A673 (cell line): ENCODE data around the gene TULP3. TPM values are rescaled to one million over a fixed set of nuclear protein-coding genes. Genes with fewer than 3 reads are reported as not detected.
A peak's percentile ranks its signal among the peaks of the same experiment; 100 is the strongest.

Experiments
- BruUV-seq: library from RNA; stranded (reverse); fragments of 400-500 nt; replicated peaks from 2 replicates; lab custom pipeline; 2021; lab: Mats Ljungman, UMichigan
- CTCF ChIA-PET: fragments of 300-600 bp; sonication (Branson Sonifier 250); formaldehyde crosslinking; loops from one replicate; lab custom pipeline; 2022; ENCODE audit warnings: antibody characterized with exemption; lab: Charles Lee
- POLR2A ChIA-PET: fragments of 300-600 bp; sonication (Branson Sonifier 250); formaldehyde crosslinking; loops from one replicate; lab custom pipeline; 2022; ENCODE audit warnings: antibody characterized with exemption; ENCODE audit not compliant: low non-redundant PET; lab: Charles Lee
- DNase-seq: peaks from one replicate; pipeline ENCODE4 v3.0.0-alpha.2; 2015; ENCODE audit warnings: low spot score
- H3K27ac ChIP-seq: fragments of 200-600 bp; sonication (generic); 2 replicates; pipeline ENCODE4 v1.5.1; 2016; ENCODE audit warnings: mixed run types, low read depth, mild to moderate bottlenecking, mixed read lengths, antibody characterized with exemption, low read length; ENCODE audit not compliant: poor library complexity, severe bottlenecking
- H3K27me3 ChIP-seq: fragments of 200-600 bp; sonication (generic); replicated peaks from 2 replicates; pipeline ENCODE4 v1.6.1; 2017; ENCODE audit warnings: mixed run types, low read depth, mild to moderate bottlenecking, mixed read lengths, antibody characterized with exemption, low read length; ENCODE audit not compliant: insufficient read depth, poor library complexity
- H3K36me3 ChIP-seq: fragments of 200-600 bp; sonication (generic); 2 replicates; pipeline ENCODE4 v1.6.1; 2016; ENCODE audit warnings: mixed run types, mild to moderate bottlenecking, mixed read lengths, antibody characterized with exemption, low read length; ENCODE audit not compliant: insufficient read depth, poor library complexity, severe bottlenecking
- H3K4me1 ChIP-seq: fragments of 200-600 bp; sonication (generic); 2 replicates; pipeline ENCODE4 v1.6.1; 2017; ENCODE audit warnings: mixed run types, mild to moderate bottlenecking, mixed read lengths, antibody characterized with exemption, low read length; ENCODE audit not compliant: insufficient read depth, poor library complexity, severe bottlenecking
- H3K4me3 ChIP-seq: fragments of 200-600 bp; sonication (generic); 2 replicates; pipeline ENCODE4 v1.5.1; 2016; ENCODE audit warnings: low read depth, mixed run types, mild to moderate bottlenecking, mixed read lengths, low read length; ENCODE audit not compliant: poor library complexity, severe bottlenecking
- H3K9me3 ChIP-seq: fragments of 200-600 bp; sonication (generic); 2 replicates; pipeline ENCODE4 v1.6.1; 2016; ENCODE audit warnings: mixed run types, low read depth, mild to moderate bottlenecking, mixed read lengths, antibody characterized with exemption, low read length; ENCODE audit not compliant: poor library complexity, severe bottlenecking
- CTCF ChIP-seq: fragments of 300-800, 200-600 bp; sonication (generic); conservative IDR thresholded peaks from 2 replicates; pipeline ENCODE4 v1.5.1; 2017; ENCODE audit warnings: low read depth, mild to moderate bottlenecking, antibody characterized with exemption, low read length, moderate library complexity, mixed read lengths
- EZH2 ChIP-seq: fragments of 200-600 bp; sonication (generic); IDR thresholded peaks from 2 replicates; pipeline ENCODE4 v1.6.1; 2017; ENCODE audit warnings: borderline replicate concordance, low read depth, mild to moderate bottlenecking, mixed read lengths, antibody characterized with exemption, low read length; ENCODE audit not compliant: poor library complexity, severe bottlenecking
- intact Hi-C: fragments of 100-400 bp; cut with micrococcal nuclease; formaldehyde crosslinking; loops from one replicate; pipeline ENCODE4 v1.10.0; 2022; ENCODE audit not compliant: unreplicated experiment
- total RNA-seq: library from RNA; stranded (reverse); gene quantifications from 2 replicates; pipeline ENCODE4 v1.2.3, GENCODE V29; 2021

The TULP3 gene
- total RNA-seq, 1 experiment from 2014 or later: 48.1 TPM

- CTCF ChIA-PET: no interaction called here
Measured at GRCh38 chr12:2851931-2852330, 38.8 kb upstream of the TULP3 start.

GRCh38 chr12:2853626-2854025, 37.1 kb upstream of the TULP3 start:
- intact Hi-C loops: loop anchor here (5.0 kb wide), 1 partner anchor 189 kb away; no protein-coding TSS in a partner anchor
- Histone ChIP-seq H3K4me1 (no peaks in the 10 kb centered on the region), H3K36me3 (peaks cover 9% of the 10 kb centered on the region), H3K27ac (no peak overlapping the region), H3K4me3 (no peak overlapping the region), H3K27me3 (no peaks in the 10 kb centered on the region), H3K9me3 (no peaks in the 10 kb centered on the region)
- BruUV-seq: no TSS peak
- DNase-seq: peak; percentile 91
- ChIA-PET CTCF (interaction anchor here (0.5 to 2.2 kb wide), 10 partner anchors 9 to 351 kb away, joined by 3 to 14 read pairs (median 6); partner anchors contain the start of gene TULP3), POLR2A (no interaction called here)
- peak; percentile 91 for TF ChIP-seq CTCF
- no peak for TF ChIP-seq EZH2

More at GRCh38 chr12:2851931-2852330, 38.8 kb upstream of the TULP3 start:
- Histone ChIP-seq H3K27ac (no peak overlapping the region), H3K4me3 (no peak overlapping the region), H3K36me3 (no peaks in the 10 kb centered on the region), H3K27me3 (no peaks in the 10 kb centered on the region), H3K9me3 (no peaks in the 10 kb centered on the region), H3K4me1 (peaks cover 2% of the 10 kb centered on the region)
- POLR2A ChIA-PET: no interaction called here
- TF ChIP-seq EZH2 (no peak), CTCF (no peak)
- intact Hi-C loops: loop anchor here (5.0 kb wide), 1 partner anchor 190 kb away; no protein-coding TSS in a partner anchor
- DNase-seq: no peak
- BruUV-seq: no TSS peak

GRCh38 chr12:2854669-2855453, 35.8 kb upstream of the TULP3 start:
- ChIA-PET POLR2A (interaction anchor here (0.6 kb wide), 1 partner anchor 13 kb away, joined by 5 read pairs; no protein-coding TSS in a partner anchor), CTCF (interaction anchor here (1.4 to 2.2 kb wide), 3 partner anchors 90 to 187 kb away, joined by 6 to 14 read pairs (median 12); no protein-coding TSS in a partner anchor)
- BruUV-seq: no TSS peak

More at GRCh38 chr12:2854669-2855453, 35.8 kb upstream of the TULP3 start:
- no peak for DNase-seq
- Histone ChIP-seq H3K9me3 (no peaks in the 10 kb centered on the region), H3K4me3 (no peak overlapping the region), H3K36me3 (peaks cover 22% of the 10 kb centered on the region), H3K27ac (no peak overlapping the region), H3K27me3 (no peaks in the 10 kb centered on the region), H3K4me1 (no peaks in the 10 kb centered on the region)
- TF ChIP-seq CTCF (no peak), EZH2 (no peak)
- intact Hi-C loops: loop anchor here (5.0 kb wide), 1 partner anchor 187 kb away; no protein-coding TSS in a partner anchor
